ENCODE measurements around the gene PTPN14.
A peak's percentile ranks its signal among the peaks of the same experiment; 100 is the strongest.

Gene PTPN14

GRCh38 chr1:214574598-214575411, 23.4 kb upstream of the PTPN14 start:
- H3K36me3 Mint-ChIP-seq (ENCODE audit: low read depth): peaks cover 9% of the 10 kb centered on the region
- peaks cover 5% of the 10 kb centered on the region for H3K27me3 Mint-ChIP-seq (ENCODE audit: low read depth)
- H3K9me3 Mint-ChIP-seq: peaks cover 20% of the 10 kb centered on the region
- H3K4me1 Mint-ChIP-seq (ENCODE audit: low read depth): no peaks in the 10 kb centered on the region
- H3K4me3 Mint-ChIP-seq: no peak overlapping the region
- H3K27ac Mint-ChIP-seq: no peak overlapping the region

DNA sequence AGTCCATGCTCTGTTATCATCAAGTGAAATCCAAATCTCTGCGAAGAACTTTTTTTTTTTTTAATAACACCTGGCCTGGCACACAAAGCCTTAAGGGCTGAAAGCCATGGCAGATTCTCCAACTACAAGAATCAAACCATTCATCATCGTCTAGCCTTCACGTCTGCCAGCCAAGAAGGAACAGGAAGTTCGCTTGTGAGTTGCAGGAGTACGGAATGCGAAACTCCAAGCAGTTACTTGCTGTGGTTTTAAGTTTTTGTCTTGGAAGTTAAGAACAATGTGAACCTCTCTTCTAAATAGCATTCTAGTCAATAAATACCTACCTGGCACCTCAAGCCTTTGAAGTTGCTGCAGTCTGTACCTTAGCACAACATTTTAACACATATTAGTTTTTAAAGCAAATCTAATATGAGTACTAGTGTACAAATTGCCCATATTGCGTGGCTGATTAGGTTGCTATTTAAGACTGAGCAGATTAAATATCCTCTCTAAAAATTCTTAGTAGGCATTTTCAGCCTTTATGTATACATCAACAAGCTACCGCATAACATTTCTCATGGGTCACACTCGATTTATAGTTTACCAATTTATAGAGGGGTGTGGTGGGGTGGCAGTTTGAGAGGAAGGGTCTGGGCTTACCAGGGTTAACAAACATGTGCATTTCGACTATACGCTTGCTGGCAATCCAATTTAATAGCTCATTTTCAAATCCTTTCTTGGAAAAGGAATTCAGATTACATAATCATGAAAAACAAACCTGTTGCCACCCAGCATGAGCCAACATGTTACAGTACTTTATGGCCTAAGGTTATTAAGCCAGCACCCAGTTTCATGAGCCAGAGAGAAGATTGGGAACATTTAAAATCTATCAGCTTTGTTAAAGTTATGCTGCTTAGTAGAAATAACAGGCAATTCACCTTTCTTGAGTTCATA, 22.2 kb upstream of the PTPN14 start:
- no peaks in the 10 kb centered on the region for H3K4me1 Mint-ChIP-seq (ENCODE audit: low read depth)
- H3K36me3 Mint-ChIP-seq (ENCODE audit: low read depth): peaks cover 9% of the 10 kb centered on the region
- H3K9me3 Mint-ChIP-seq: peaks cover 20% of the 10 kb centered on the region
- no peak overlapping the region for H3K4me3 Mint-ChIP-seq
- H3K27ac Mint-ChIP-seq: no peak overlapping the region
- H3K27me3 Mint-ChIP-seq (ENCODE audit: low read depth): peaks cover 5% of the 10 kb centered on the region

GRCh38 chr1:214571281-214571680, 19.9 kb upstream of the PTPN14 start:
- peaks cover 6% of the 10 kb centered on the region for H3K36me3 Mint-ChIP-seq (ENCODE audit: low read depth)
- H3K4me3 Mint-ChIP-seq: no peak overlapping the region
- H3K4me1 Mint-ChIP-seq (ENCODE audit: low read depth): no peaks in the 10 kb centered on the region
- peaks cover 5% of the 10 kb centered on the region for H3K27me3 Mint-ChIP-seq (ENCODE audit: low read depth)
- peaks cover 12% of the 10 kb centered on the region for H3K9me3 Mint-ChIP-seq
- no peak overlapping the region for H3K27ac Mint-ChIP-seq

DNA sequence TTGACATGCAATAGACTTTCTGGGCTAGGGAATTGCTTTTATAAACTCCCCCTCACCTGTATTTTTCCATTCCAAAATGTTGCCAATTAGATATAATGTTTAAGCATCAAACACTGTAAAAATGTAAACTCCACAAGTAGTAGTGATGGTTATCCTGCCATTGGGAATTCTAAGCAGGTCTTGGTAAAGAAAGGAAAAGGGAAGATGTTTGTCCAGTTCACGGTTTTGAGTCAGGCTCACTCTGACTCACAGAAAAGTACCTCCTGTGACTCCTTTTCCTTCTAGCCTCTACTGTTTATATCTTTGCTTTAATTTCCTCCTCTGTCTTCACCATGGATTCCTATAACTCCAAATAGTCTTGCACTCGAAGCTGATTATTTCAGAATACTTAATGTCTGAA, 19.0 kb upstream of the PTPN14 start:
- no peak overlapping the region for H3K27ac Mint-ChIP-seq
- peaks cover 6% of the 10 kb centered on the region for H3K9me3 Mint-ChIP-seq
- H3K4me1 Mint-ChIP-seq (ENCODE audit: low read depth): no peaks in the 10 kb centered on the region
- H3K4me3 Mint-ChIP-seq: no peak overlapping the region
- H3K27me3 Mint-ChIP-seq (ENCODE audit: low read depth): no peaks in the 10 kb centered on the region
- H3K36me3 Mint-ChIP-seq (ENCODE audit: low read depth): no peaks in the 10 kb centered on the region

- Mint-ChIP-seq H3K4me3 (no peak overlapping the region), H3K27ac (no peak overlapping the region), H3K36me3 (ENCODE audit: low read depth) (no peaks in the 10 kb centered on the region), H3K4me1 (ENCODE audit: low read depth) (no peaks in the 10 kb centered on the region), H3K27me3 (ENCODE audit: low read depth) (no peaks in the 10 kb centered on the region), H3K9me3 (peaks cover under 1% of the 10 kb centered on the region)
Observed at GRCh38 chr1:214569357-214570004, 18.1 kb upstream of the PTPN14 start.

GRCh38 chr1:214568328-214568727, 16.9 kb upstream of the PTPN14 start:
- Mint-ChIP-seq H3K36me3 (ENCODE audit: low read depth) (no peaks in the 10 kb centered on the region), H3K27ac (no peak overlapping the region), H3K9me3 (no peaks in the 10 kb centered on the region), H3K4me3 (no peak overlapping the region), H3K4me1 (ENCODE audit: low read depth) (no peaks in the 10 kb centered on the region), H3K27me3 (ENCODE audit: low read depth) (peaks cover 4% of the 10 kb centered on the region)

DNA sequence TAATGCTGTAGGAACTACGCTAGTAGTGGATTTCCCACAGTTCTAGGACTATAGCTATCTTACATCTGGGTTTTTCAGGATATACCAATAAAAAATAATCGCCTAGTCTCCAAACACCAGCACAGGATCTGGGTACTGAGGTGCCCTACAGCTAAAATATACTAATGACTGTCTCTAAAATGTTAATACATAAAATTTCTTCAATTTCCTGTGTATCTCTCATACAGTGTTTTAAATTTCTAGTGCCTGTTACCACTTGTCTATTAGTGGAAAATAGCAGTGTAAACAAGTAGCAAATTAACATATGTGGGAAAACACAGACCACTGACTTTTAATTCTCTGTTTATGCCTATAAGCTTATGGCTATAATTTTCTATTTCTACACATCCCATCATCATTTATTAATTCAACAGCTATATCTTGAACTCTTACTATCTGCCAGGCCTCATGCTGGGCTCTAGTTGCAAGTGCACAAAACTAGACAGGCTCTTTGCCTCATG, 16.1 kb upstream of the PTPN14 start:
- Mint-ChIP-seq H3K36me3 (ENCODE audit: low read depth) (no peaks in the 10 kb centered on the region), H3K9me3 (no peaks in the 10 kb centered on the region), H3K27me3 (ENCODE audit: low read depth) (peaks cover 4% of the 10 kb centered on the region), H3K27ac (no peak overlapping the region), H3K4me3 (no peak overlapping the region), H3K4me1 (ENCODE audit: low read depth) (no peaks in the 10 kb centered on the region)

- H3K27ac Mint-ChIP-seq: no peak overlapping the region
- no peaks in the 10 kb centered on the region for H3K36me3 Mint-ChIP-seq (ENCODE audit: low read depth)
- H3K27me3 Mint-ChIP-seq (ENCODE audit: low read depth): peaks cover 4% of the 10 kb centered on the region
- no peaks in the 10 kb centered on the region for H3K4me1 Mint-ChIP-seq (ENCODE audit: low read depth)
- H3K9me3 Mint-ChIP-seq: no peaks in the 10 kb centered on the region
- H3K4me3 Mint-ChIP-seq: no peak overlapping the region
Observed at GRCh38 chr1:214566158-214567104, 15.0 kb upstream of the PTPN14 start.

GRCh38 chr1:214565310-214565709, 13.9 kb upstream of the PTPN14 start:
- peaks cover 12% of the 10 kb centered on the region for H3K27me3 Mint-ChIP-seq (ENCODE audit: low read depth)
- H3K27ac Mint-ChIP-seq: no peak overlapping the region

DNA sequence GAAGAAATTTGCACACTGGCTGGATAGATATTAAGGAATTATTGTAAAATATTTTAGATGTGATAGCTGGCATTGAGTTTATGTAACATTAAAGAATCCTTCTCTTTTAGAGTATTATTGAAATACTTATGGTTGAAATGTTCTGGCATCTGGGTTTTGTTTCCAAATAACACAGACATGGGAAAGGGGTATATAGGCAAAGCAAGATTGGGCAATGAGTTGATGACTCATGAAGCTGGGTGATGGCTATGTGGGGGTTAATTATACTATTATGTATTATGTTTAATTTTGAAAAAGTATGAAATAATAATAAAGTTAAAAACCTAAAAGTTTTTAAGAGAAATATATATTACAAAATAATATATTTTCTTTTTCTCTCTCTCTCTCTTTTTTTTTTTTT, 12.5 kb upstream of the PTPN14 start:
- Mint-ChIP-seq H3K4me3 (no peak overlapping the region), H3K36me3 (ENCODE audit: low read depth) (no peaks in the 10 kb centered on the region), H3K9me3 (no peaks in the 10 kb centered on the region), H3K27me3 (ENCODE audit: low read depth) (peaks cover 22% of the 10 kb centered on the region), H3K4me1 (ENCODE audit: low read depth) (no peaks in the 10 kb centered on the region), H3K27ac (no peak overlapping the region)

More at GRCh38 chr1:214565310-214565709, 13.9 kb upstream of the PTPN14 start:
- Mint-ChIP-seq H3K9me3 (no peaks in the 10 kb centered on the region), H3K36me3 (ENCODE audit: low read depth) (no peaks in the 10 kb centered on the region), H3K4me3 (no peak overlapping the region), H3K4me1 (ENCODE audit: low read depth) (no peaks in the 10 kb centered on the region)

DNA sequence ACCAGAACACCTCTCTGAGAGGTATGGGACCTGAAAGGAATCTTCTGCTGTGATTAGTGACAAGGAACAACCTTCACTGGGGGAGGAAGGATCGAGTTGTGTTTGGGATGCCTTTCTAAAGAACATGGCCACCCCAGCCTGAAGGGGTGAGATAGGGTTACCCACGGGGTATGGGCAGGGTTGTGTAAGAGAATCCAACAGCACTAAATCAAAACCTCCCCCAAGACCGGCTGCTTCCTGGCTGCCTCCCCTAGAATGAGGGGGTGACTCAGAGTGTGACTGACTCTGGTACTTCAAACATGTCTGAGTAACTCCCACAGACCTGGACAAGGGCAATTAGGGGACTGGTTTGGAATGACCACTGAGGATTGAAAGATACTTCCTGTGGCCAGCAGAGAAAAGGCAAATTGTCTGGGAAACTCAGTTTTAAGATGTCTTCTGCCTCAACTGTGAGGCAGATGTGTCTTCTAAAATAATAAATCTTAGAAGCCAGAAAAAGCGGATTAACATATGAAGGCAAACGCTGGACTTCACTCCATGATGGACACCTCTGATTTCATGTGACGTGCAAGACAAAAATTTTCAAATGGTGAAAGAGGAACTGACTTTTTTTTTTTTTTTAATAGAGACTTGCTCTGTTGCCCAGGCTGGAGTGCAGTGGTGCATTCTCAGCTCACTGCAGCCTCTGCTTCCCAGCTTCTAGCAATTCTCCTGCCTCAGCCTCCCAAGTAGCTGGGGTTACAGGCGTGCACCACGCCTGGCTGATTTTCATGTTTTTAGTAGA, 6.7 kb upstream of the PTPN14 start:
- no peaks in the 10 kb centered on the region for H3K36me3 Mint-ChIP-seq (ENCODE audit: low read depth)
- no peak overlapping the region for H3K4me3 Mint-ChIP-seq
- H3K4me1 Mint-ChIP-seq (ENCODE audit: low read depth): no peaks in the 10 kb centered on the region
- H3K27me3 Mint-ChIP-seq (ENCODE audit: low read depth): peaks cover 46% of the 10 kb centered on the region
- H3K9me3 Mint-ChIP-seq: no peaks in the 10 kb centered on the region
- no peak overlapping the region for H3K27ac Mint-ChIP-seq

- Mint-ChIP-seq H3K36me3 (ENCODE audit: low read depth) (no peaks in the 10 kb centered on the region), H3K9me3 (no peaks in the 10 kb centered on the region), H3K4me3 (no peak overlapping the region), H3K27ac (no peak overlapping the region), H3K4me1 (ENCODE audit: low read depth) (peaks cover 9% of the 10 kb centered on the region), H3K27me3 (ENCODE audit: low read depth) (peaks cover 69% of the 10 kb centered on the region)
Observed at GRCh38 chr1:214553142-214553710, 1.8 kb upstream of the PTPN14 start.

DNA sequence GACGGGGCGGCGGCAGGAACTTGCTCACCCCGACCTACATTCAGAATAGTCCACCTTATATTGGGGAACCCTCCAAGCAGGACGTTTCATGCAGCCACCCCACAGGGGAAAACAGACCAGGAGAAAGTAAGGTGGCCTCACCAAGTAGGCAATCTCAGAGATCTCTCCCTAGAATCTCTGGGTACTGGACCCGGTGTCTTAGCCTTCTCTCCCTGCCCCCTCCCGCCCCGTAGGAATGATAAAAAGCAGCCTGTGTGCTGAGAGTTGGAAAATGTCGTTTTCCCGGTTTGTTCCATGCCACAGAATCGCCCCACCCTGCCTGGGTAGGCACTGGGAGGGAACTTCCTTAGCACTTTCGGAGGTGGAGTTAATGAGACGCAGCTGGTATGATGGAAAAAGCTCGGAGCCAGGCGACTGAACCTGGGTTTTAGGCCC, 789 bp upstream of the PTPN14 start:
- Mint-ChIP-seq H3K27me3 (ENCODE audit: low read depth) (peaks cover 78% of the 10 kb centered on the region), H3K4me3 (peak overlapping the region; percentile 74), H3K27ac (no peak overlapping the region)

More for the DNA sequence above, 789 bp upstream of the PTPN14 start:
- Mint-ChIP-seq H3K4me1 (ENCODE audit: low read depth) (peaks cover 9% of the 10 kb centered on the region), H3K36me3 (ENCODE audit: low read depth) (no peaks in the 10 kb centered on the region), H3K9me3 (no peaks in the 10 kb centered on the region)

Measured in T-helper 1 cell treated with Interleukin-12 subunit alpha and Interleukin-12 subunit beta and Interleukin-4 antibody, amounts not matched to agents 30 μg/mL and 1 μg/mL, for 36 hours (primary cell).